Adrenal gland (tissue), 5 donors: ENCODE data around the gene DOCK4.

ENCODE experiments used
- POLR2A ChIP-seq, 2 donors: fragments of 450-650 bp; IDR thresholded peaks; one replicate each; pipeline ENCODE4 v1.6.1; 2017; ENCODE audit warnings: antibody characterized with exemption in 2 of 2, mild to moderate bottlenecking in 2 of 2, moderate library complexity in 1 of 2
- TF ChIP-seq, protein P1 (sequence below), 6 experiments: fragments of 450-650 bp in 4 of 6; fragments of 200-600 bp in 2 of 6; sonication (generic) in 1 of 6; IDR thresholded peaks; 1 replicate in 5 of 6; 2 replicates in 1 of 6; pipeline versions ENCODE4 v1.5.1 to v1.8.0; 2016 to 2021; ENCODE audit warnings: antibody characterized with exemption in 6 of 6, mild to moderate bottlenecking in 2 of 6, moderate library complexity in 1 of 6
- donor health status: DM: no; HTN: no; CAD: no.

DNA sequence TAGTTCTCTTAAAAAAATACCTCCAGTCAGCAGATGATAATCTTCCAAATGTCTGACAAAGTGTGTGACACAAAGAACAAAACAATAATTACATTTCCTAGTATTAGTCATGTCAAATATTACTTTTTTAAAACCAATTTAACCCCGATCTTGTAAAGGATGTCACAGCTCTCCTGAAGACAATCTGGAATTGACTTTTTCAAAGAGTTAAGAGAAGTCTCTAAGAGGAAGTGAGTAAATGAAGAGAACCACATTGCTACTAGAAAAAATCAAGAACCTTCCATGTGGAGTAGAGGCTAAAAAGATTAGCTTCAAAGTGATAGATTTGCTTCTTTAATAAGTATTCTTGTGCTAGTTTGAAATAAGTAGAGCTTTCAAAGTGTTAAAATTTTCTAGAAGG lies 425.7 kb downstream of the DOCK4 start:
- TF ChIP-seq, protein P1, sequence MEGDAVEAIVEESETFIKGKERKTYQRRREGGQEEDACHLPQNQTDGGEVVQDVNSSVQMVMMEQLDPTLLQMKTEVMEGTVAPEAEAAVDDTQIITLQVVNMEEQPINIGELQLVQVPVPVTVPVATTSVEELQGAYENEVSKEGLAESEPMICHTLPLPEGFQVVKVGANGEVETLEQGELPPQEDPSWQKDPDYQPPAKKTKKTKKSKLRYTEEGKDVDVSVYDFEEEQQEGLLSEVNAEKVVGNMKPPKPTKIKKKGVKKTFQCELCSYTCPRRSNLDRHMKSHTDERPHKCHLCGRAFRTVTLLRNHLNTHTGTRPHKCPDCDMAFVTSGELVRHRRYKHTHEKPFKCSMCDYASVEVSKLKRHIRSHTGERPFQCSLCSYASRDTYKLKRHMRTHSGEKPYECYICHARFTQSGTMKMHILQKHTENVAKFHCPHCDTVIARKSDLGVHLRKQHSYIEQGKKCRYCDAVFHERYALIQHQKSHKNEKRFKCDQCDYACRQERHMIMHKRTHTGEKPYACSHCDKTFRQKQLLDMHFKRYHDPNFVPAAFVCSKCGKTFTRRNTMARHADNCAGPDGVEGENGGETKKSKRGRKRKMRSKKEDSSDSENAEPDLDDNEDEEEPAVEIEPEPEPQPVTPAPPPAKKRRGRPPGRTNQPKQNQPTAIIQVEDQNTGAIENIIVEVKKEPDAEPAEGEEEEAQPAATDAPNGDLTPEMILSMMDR (IDR thresholded peaks at IDR 0.05), result no peak
- no peak for TF ChIP-seq POLR2A (IDR thresholded peaks at IDR 0.05)
